ENCODE data around the gene TBC1D14.

DNA sequence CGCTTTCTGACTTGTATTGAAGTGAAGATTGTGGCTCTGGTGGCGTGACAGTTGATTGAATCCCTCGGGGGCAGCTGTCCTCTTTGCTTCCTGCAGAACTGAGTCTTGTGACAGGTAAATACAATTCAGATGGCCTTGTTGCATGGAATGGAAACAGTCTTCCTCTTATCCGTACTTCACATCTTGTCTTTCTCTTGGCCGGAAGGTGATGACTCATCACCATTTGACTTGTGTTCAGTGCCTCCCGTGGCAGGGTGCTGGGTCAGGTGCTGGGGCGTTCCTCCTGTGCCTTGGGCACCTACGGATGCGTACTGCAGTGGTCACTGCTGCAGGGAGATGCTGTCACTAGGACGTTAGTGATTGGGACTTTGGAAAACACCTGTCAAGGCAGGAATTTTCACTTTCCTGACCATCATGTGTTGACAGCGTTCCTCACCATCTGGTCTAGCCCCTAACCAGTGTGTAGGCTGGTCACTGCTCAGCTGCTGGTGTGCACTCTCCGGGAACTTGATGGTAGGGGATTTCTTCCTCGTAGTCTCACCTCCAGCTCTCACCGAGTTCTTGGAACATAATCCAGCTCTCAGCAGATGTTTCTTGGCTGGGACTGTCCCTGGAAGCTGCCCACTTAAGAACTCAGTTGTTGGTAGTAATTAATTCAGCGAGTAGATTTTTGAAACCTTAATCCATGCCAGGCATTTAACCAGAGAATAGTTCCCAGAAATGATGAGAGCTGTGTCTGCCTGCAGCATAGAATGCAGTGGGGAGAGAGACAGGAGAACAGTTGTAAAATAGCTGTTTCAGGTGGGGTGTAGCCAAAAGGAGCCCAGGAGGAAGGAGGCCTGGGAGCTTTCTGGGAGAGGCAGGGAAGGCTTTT, 7.2 kb downstream of the TBC1D14 start:
- no peak for TF ChIP-seq POLR2A (IDR thresholded peaks at IDR 0.05)
- TF ChIP-seq, protein P1, sequence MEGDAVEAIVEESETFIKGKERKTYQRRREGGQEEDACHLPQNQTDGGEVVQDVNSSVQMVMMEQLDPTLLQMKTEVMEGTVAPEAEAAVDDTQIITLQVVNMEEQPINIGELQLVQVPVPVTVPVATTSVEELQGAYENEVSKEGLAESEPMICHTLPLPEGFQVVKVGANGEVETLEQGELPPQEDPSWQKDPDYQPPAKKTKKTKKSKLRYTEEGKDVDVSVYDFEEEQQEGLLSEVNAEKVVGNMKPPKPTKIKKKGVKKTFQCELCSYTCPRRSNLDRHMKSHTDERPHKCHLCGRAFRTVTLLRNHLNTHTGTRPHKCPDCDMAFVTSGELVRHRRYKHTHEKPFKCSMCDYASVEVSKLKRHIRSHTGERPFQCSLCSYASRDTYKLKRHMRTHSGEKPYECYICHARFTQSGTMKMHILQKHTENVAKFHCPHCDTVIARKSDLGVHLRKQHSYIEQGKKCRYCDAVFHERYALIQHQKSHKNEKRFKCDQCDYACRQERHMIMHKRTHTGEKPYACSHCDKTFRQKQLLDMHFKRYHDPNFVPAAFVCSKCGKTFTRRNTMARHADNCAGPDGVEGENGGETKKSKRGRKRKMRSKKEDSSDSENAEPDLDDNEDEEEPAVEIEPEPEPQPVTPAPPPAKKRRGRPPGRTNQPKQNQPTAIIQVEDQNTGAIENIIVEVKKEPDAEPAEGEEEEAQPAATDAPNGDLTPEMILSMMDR (IDR thresholded peaks at IDR 0.05), result no peak

Measured in lower leg skin (tissue), 3 donors.